Measurements from ENCODE around the gene RPS6KA2.

GRCh38 chr6:166495487-166496314, 131.3 kb downstream of the RPS6KA2 start:
- TF ChIP-seq, protein P1, sequence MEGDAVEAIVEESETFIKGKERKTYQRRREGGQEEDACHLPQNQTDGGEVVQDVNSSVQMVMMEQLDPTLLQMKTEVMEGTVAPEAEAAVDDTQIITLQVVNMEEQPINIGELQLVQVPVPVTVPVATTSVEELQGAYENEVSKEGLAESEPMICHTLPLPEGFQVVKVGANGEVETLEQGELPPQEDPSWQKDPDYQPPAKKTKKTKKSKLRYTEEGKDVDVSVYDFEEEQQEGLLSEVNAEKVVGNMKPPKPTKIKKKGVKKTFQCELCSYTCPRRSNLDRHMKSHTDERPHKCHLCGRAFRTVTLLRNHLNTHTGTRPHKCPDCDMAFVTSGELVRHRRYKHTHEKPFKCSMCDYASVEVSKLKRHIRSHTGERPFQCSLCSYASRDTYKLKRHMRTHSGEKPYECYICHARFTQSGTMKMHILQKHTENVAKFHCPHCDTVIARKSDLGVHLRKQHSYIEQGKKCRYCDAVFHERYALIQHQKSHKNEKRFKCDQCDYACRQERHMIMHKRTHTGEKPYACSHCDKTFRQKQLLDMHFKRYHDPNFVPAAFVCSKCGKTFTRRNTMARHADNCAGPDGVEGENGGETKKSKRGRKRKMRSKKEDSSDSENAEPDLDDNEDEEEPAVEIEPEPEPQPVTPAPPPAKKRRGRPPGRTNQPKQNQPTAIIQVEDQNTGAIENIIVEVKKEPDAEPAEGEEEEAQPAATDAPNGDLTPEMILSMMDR (conservative IDR thresholded peaks at IDR 0.05), result no peak
- TF ChIP-seq EZH2 (IDR thresholded peaks at IDR 0.05; ENCODE audit: low read depth), result no peak
